HG02763 (cell line): ENCODE measurements around the gene CSDE1.

Experiments used
- ATAC-seq: cut with Tn5 transposase; IDR thresholded peaks from one replicate; pipeline ENCODE4 v1.9.1; 2021; ENCODE audit warnings: mild to moderate bottlenecking, moderate library complexity; ENCODE audit not compliant: unreplicated experiment

Gene CSDE1

DNA sequence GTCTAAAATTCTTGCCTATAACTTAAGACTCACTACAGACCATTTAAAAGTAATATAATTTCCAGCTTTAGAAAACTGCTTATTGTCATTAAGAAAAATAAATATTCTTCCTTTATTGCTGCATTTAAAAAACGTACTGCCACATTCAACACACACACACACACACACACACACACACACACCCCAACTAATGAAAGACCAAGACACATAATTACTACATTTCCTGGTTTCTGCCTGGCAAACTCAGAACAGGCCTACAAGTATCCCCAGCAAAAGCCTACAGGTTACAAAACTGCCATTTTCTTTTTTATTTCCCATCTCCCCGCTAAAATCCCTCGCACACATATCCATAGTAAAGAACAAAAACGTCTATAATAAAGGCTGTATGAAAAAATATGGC is 89.4 kb downstream of the CSDE1 start:
- ATAC-seq, result no peak

DNA sequence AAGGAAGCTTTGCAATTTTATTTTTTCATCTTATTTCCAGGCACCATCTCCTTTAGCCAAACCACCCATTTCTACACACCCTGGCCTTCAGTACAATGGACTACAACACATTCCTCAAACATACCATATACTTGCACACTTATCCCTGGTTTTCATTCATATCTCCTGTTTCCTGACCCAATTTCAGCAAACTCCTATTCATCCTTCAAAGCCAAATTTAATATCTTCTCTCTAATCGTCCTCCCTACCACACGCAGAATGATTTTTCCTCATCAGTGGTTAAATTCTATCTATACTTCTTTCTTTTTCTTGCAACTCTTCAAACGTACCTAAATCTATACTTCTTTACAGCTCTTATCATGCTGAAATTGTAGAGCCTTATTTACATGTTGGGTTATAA is 90.8 kb downstream of the CSDE1 start:
- no peak for ATAC-seq
